Measurements from ENCODE around the gene AJAP1.

DNA sequence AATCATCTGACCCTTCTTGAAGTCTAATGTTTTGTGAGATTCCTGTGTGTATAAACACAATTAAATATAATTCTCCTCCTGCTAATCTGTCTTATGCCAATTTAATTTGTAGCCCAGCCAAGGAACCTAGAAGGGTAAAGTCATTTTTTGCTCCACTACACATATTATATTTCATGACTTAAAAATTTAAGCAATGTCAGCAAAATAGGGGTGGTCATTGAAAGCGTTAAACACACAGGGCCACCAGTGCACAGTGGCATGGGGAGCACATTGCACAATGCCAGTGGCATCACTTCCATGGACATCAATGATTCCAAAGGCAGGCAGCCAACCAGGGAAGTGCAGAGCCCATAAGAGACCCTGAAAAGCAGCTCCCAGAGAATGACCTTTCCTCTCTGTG, 166.1 kb downstream of the AJAP1 start:
- TF ChIP-seq, protein P1, sequence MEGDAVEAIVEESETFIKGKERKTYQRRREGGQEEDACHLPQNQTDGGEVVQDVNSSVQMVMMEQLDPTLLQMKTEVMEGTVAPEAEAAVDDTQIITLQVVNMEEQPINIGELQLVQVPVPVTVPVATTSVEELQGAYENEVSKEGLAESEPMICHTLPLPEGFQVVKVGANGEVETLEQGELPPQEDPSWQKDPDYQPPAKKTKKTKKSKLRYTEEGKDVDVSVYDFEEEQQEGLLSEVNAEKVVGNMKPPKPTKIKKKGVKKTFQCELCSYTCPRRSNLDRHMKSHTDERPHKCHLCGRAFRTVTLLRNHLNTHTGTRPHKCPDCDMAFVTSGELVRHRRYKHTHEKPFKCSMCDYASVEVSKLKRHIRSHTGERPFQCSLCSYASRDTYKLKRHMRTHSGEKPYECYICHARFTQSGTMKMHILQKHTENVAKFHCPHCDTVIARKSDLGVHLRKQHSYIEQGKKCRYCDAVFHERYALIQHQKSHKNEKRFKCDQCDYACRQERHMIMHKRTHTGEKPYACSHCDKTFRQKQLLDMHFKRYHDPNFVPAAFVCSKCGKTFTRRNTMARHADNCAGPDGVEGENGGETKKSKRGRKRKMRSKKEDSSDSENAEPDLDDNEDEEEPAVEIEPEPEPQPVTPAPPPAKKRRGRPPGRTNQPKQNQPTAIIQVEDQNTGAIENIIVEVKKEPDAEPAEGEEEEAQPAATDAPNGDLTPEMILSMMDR (IDR thresholded peaks at IDR 0.05) = no peak
- TF ChIP-seq, protein P2, sequence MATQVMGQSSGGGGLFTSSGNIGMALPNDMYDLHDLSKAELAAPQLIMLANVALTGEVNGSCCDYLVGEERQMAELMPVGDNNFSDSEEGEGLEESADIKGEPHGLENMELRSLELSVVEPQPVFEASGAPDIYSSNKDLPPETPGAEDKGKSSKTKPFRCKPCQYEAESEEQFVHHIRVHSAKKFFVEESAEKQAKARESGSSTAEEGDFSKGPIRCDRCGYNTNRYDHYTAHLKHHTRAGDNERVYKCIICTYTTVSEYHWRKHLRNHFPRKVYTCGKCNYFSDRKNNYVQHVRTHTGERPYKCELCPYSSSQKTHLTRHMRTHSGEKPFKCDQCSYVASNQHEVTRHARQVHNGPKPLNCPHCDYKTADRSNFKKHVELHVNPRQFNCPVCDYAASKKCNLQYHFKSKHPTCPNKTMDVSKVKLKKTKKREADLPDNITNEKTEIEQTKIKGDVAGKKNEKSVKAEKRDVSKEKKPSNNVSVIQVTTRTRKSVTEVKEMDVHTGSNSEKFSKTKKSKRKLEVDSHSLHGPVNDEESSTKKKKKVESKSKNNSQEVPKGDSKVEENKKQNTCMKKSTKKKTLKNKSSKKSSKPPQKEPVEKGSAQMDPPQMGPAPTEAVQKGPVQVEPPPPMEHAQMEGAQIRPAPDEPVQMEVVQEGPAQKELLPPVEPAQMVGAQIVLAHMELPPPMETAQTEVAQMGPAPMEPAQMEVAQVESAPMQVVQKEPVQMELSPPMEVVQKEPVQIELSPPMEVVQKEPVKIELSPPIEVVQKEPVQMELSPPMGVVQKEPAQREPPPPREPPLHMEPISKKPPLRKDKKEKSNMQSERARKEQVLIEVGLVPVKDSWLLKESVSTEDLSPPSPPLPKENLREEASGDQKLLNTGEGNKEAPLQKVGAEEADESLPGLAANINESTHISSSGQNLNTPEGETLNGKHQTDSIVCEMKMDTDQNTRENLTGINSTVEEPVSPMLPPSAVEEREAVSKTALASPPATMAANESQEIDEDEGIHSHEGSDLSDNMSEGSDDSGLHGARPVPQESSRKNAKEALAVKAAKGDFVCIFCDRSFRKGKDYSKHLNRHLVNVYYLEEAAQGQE (IDR thresholded peaks at IDR 0.05; ENCODE audit: low read depth, low read length) = no peak
- TF ChIP-seq TAF1 (IDR thresholded peaks at IDR 0.05; ENCODE audit: borderline replicate concordance, low read depth, low read length) = no peak
- TF ChIP-seq TCF12 (IDR thresholded peaks at IDR 0.05) = no peak
- TF ChIP-seq EZH2phosphoT487 (IDR thresholded peaks at IDR 0.05; ENCODE audit: borderline replicate concordance, low read depth) = no peak
- no peak for TF ChIP-seq RCOR1 (IDR thresholded peaks at IDR 0.05; ENCODE audit: low read length)
- TF ChIP-seq, protein P3, sequence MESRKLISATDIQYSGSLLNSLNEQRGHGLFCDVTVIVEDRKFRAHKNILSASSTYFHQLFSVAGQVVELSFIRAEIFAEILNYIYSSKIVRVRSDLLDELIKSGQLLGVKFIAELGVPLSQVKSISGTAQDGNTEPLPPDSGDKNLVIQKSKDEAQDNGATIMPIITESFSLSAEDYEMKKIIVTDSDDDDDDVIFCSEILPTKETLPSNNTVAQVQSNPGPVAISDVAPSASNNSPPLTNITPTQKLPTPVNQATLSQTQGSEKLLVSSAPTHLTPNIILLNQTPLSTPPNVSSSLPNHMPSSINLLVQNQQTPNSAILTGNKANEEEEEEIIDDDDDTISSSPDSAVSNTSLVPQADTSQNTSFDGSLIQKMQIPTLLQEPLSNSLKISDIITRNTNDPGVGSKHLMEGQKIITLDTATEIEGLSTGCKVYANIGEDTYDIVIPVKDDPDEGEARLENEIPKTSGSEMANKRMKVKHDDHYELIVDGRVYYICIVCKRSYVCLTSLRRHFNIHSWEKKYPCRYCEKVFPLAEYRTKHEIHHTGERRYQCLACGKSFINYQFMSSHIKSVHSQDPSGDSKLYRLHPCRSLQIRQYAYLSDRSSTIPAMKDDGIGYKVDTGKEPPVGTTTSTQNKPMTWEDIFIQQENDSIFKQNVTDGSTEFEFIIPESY (IDR thresholded peaks at IDR 0.05; ENCODE audit: borderline replicate concordance, low read depth) = no peak
- TF ChIP-seq POLR2AphosphoS5 (IDR thresholded peaks at IDR 0.05; ENCODE audit: low read depth, low read length) = no peak
- no peak for TF ChIP-seq MEF2A (IDR thresholded peaks at IDR 0.05; ENCODE audit: borderline replicate concordance, low read depth)
- TF ChIP-seq, protein P4, sequence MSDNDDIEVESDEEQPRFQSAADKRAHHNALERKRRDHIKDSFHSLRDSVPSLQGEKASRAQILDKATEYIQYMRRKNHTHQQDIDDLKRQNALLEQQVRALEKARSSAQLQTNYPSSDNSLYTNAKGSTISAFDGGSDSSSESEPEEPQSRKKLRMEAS (IDR thresholded peaks at IDR 0.05; ENCODE audit: low read depth) = no peak
- no peak for TF ChIP-seq EP300 (IDR thresholded peaks at IDR 0.05; ENCODE audit: borderline replicate concordance in 1 of 2, low read depth in 1 of 2, low read length in 1 of 2)
- no peak for TF ChIP-seq GABPA (IDR thresholded peaks at IDR 0.05; ENCODE audit: low read depth)
- no peak for TF ChIP-seq FOXM1 (IDR thresholded peaks at IDR 0.05; ENCODE audit: low read depth)
- no peak for TF ChIP-seq YY1 (IDR thresholded peaks at IDR 0.05; ENCODE audit: low read depth)

Data from SK-N-SH (cell line).